ENCODE results near the gene MBD5.

GRCh38 chr2:148527488-148528340, 506.8 kb downstream of the MBD5 start:
- TF ChIP-seq CREB1 (IDR thresholded peaks at IDR 0.05; ENCODE audit: low read depth) (no peak), TAF1 (IDR thresholded peaks at IDR 0.05; ENCODE audit: low read depth) (no peak), EP300 (IDR thresholded peaks at IDR 0.05; ENCODE audit: borderline replicate concordance) (no peak), REST (IDR thresholded peaks at IDR 0.05; ENCODE audit: low read depth) (no peak), MAX (IDR thresholded peaks at IDR 0.05) (no peak)
